GM10266 (cell line): Measurements from ENCODE around the gene OTOP2.

Experiments used
- DNase-seq: peaks from one replicate; pipeline ENCODE4 v3.0.0; 2012; ENCODE audit errors: extremely low spot score
- TF ChIP-seq, protein P1 (sequence below): IDR thresholded peaks from 2 replicates; pipeline ENCODE4 v1.5.1; 2012; ENCODE audit warnings: mild to moderate bottlenecking, low read depth; ENCODE audit not compliant: control insufficient read depth, insufficient read depth; ENCODE audit errors: missing control alignments

Gene OTOP2

DNA sequence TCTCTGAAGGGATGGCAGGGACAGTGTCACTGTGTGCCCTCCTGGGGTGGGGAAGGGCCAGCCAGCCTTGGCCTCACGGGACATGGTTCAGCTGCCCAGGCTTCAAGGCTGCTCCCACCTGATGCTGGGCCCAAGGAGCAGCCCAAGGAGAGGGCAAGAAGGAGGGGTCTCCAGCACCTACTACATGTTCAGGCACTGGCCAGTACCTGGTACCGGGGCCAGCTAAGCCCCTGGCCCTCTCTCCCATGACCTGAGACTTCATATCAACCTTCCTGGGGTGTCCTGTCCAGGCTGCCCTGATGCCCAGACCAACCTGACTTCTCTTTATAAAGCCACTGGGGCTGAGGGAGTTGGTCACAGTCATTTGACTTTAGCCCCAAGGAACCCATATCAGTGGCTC lies 2.3 kb upstream of the OTOP2 start:
- TF ChIP-seq, protein P1, sequence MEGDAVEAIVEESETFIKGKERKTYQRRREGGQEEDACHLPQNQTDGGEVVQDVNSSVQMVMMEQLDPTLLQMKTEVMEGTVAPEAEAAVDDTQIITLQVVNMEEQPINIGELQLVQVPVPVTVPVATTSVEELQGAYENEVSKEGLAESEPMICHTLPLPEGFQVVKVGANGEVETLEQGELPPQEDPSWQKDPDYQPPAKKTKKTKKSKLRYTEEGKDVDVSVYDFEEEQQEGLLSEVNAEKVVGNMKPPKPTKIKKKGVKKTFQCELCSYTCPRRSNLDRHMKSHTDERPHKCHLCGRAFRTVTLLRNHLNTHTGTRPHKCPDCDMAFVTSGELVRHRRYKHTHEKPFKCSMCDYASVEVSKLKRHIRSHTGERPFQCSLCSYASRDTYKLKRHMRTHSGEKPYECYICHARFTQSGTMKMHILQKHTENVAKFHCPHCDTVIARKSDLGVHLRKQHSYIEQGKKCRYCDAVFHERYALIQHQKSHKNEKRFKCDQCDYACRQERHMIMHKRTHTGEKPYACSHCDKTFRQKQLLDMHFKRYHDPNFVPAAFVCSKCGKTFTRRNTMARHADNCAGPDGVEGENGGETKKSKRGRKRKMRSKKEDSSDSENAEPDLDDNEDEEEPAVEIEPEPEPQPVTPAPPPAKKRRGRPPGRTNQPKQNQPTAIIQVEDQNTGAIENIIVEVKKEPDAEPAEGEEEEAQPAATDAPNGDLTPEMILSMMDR, result no peak
- no peak for DNase-seq

DNA sequence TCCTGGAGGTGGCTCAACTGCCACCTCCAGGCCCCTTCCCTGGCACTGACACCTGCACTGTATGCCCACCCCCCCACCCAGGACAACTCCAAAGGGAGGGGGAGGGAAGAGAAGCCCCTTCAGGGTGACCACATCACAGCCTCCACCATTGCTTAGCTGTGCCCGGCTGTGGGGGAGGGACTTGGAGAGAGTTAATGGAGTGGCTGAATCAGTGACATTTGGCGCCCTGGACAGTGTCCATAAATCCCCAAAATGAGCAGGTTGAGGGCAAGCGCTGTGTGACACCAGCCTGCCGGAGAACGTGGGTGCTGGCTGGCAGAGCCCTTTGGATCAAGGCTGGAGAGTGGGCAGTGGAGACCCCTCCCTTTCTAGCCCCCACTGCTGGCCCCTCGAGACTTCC lies 1.9 kb upstream of the OTOP2 start:
- DNase-seq, result no peak
- TF ChIP-seq, protein P1, result no peak

GRCh38 chr17:74922694-74923537 lies 1.2 kb upstream of the OTOP2 start, which contains the start of gene USH1G:
USH1G (minus strand) TSS chr17:74923255; CDS start chr17:74923073, 182 bp downstream.
- DNase-seq, result peak; percentile 80
- TF ChIP-seq, protein P1, result no peak

- TF ChIP-seq, protein P1, result peak; percentile 95
- DNase-seq, result peak; percentile 94
Observed at GRCh38 chr17:74923538-74924249, 379 bp upstream of the OTOP2 start.

DNA sequence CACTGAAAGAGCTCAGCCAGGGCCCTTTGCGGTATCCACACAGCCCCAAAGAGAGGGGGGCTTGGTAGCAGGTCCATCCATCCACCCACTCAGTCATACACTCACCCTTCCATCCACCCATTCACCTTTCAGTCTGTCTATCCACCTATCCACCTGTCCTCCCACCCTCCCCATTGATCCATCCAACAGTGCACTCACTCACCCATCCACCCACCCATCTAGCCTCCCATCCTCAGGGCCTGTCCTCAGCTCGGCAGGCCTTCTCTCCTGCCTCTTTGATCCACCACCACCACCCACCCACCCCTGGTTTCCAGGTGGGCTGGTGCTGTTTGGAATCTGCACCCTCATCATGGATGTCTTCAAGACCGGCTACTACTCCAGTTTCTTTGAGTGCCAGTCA lies 1.2 kb downstream of the OTOP2 start:
- DNase-seq, result no peak
- TF ChIP-seq, protein P1, result no peak

DNA sequence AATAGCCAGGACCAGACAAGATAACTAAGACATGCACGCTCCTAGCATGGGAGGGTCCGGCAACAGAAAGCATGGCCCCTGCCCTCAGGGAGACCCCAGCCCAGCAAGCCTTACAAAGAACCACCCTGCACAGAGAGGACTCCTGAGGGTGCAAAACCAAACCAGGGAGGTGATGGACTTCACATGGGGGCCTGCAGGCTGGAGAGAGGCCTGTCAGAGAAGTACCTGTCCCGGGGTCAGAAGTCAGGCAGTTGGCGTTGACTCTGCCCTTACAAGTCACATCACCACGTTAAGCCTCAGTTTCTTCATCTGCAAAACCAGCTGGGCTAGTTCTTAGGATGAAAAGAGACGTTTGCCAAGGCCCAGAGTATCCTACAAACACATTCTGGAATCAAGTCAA lies 4.7 kb downstream of the OTOP2 start:
- TF ChIP-seq, protein P1, result no peak
- no peak for DNase-seq
